GM20000 (cell line): Measurements from ENCODE around the gene SPAG16.

ENCODE experiments used
- DNase-seq: peaks from one replicate; pipeline ENCODE4 v3.0.0; 2012; ENCODE audit warnings: low spot score
- TF ChIP-seq, protein P1 (sequence below): IDR thresholded peaks from 2 replicates; pipeline ENCODE4 v1.5.1; 2012; ENCODE audit warnings: mild to moderate bottlenecking, control low read depth; ENCODE audit errors: extremely low read depth, missing control alignments

SPAG16 gene

GRCh38 chr2:214226061-214226460 lies 941.8 kb downstream of the SPAG16 start:
- TF ChIP-seq, protein P1, sequence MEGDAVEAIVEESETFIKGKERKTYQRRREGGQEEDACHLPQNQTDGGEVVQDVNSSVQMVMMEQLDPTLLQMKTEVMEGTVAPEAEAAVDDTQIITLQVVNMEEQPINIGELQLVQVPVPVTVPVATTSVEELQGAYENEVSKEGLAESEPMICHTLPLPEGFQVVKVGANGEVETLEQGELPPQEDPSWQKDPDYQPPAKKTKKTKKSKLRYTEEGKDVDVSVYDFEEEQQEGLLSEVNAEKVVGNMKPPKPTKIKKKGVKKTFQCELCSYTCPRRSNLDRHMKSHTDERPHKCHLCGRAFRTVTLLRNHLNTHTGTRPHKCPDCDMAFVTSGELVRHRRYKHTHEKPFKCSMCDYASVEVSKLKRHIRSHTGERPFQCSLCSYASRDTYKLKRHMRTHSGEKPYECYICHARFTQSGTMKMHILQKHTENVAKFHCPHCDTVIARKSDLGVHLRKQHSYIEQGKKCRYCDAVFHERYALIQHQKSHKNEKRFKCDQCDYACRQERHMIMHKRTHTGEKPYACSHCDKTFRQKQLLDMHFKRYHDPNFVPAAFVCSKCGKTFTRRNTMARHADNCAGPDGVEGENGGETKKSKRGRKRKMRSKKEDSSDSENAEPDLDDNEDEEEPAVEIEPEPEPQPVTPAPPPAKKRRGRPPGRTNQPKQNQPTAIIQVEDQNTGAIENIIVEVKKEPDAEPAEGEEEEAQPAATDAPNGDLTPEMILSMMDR, result no peak
- DNase-seq, result no peak

GRCh38 chr2:214232271-214232670 lies 948.0 kb downstream of the SPAG16 start:
- TF ChIP-seq, protein P1, result no peak
- DNase-seq, result no peak

- TF ChIP-seq, protein P1, result no peak
- DNase-seq, result no peak
Measured at GRCh38 chr2:214233164-214233563, 948.9 kb downstream of the SPAG16 start.

- TF ChIP-seq, protein P1, result no peak
- DNase-seq, result no peak
Measured at GRCh38 chr2:214242797-214243196, 958.5 kb downstream of the SPAG16 start.

- DNase-seq, result no peak
- TF ChIP-seq, protein P1, result no peak
Measured at GRCh38 chr2:214244847-214245246, 960.6 kb downstream of the SPAG16 start.

GRCh38 chr2:214246417-214246816 lies 962.2 kb downstream of the SPAG16 start:
- no peak for DNase-seq
- TF ChIP-seq, protein P1, result no peak

- no peak for DNase-seq
Measured at GRCh38 chr2:214247531-214247930, 963.3 kb downstream of the SPAG16 start.

More at GRCh38 chr2:214247531-214247930, 963.3 kb downstream of the SPAG16 start:
- TF ChIP-seq, protein P1, result no peak
